ENCODE results near the gene RAPGEFL1. TPM values are rescaled to one million over a fixed set of nuclear protein-coding genes. Genes with fewer than 3 reads are reported as not detected.

RAPGEFL1 gene
- total and polyA plus RNA-seq, 10 of the 15 experiments (the other 5 are each of a cell fraction or from before 2014, with no cell fraction given) = 0.13 to 3.2 (median 1.5) TPM

DNA sequence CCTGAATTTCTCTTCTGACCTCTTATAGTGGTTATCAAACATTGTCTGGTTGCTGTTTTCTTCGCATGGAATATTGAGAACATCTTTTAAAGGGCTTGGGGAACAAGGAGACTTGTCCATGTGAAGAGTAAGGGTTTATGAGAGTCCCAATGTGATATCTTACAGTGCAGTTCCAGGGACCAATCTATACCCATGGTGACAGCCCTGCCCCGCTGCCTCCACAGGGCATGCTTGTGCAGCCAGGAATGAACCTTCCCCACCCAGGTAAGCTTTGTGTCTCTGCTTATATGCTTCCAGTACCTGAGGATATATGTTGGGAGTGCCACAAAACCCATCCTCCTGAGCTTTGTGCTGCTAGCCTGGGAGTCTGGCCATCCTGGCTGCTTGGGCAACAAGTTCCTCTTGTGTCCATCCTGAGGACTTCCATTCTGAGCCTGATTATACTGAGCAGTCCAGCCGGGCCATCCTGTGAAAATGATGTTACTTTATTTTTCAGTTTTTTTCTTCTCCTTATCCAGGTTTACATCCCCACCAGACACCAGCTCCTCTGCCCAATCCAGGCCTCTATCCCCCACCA lies 9.5 kb upstream of the RAPGEFL1 start (continued):
- TF ChIP-seq, protein P1, sequence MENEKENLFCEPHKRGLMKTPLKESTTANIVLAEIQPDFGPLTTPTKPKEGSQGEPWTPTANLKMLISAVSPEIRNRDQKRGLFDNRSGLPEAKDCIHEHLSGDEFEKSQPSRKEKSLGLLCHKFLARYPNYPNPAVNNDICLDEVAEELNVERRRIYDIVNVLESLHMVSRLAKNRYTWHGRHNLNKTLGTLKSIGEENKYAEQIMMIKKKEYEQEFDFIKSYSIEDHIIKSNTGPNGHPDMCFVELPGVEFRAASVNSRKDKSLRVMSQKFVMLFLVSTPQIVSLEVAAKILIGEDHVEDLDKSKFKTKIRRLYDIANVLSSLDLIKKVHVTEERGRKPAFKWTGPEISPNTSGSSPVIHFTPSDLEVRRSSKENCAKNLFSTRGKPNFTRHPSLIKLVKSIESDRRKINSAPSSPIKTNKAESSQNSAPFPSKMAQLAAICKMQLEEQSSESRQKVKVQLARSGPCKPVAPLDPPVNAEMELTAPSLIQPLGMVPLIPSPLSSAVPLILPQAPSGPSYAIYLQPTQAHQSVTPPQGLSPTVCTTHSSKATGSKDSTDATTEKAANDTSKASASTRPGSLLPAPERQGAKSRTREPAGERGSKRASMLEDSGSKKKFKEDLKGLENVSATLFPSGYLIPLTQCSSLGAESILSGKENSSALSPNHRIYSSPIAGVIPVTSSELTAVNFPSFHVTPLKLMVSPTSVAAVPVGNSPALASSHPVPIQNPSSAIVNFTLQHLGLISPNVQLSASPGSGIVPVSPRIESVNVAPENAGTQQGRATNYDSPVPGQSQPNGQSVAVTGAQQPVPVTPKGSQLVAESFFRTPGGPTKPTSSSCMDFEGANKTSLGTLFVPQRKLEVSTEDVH (IDR thresholded peaks at IDR 0.05; ENCODE audit: low read depth, partially characterized antibody) = no peak
- TF ChIP-seq SMC3 (IDR thresholded peaks at IDR 0.05; ENCODE audit: borderline replicate concordance, low read length) (no peak), NFYA (IDR thresholded peaks at IDR 0.05; ENCODE audit: borderline replicate concordance, low read depth, low read length) (no peak), CHD2 (IDR thresholded peaks at IDR 0.05; ENCODE audit: borderline replicate concordance, low read depth, low read length) (no peak)
- TF ChIP-seq, protein P2, sequence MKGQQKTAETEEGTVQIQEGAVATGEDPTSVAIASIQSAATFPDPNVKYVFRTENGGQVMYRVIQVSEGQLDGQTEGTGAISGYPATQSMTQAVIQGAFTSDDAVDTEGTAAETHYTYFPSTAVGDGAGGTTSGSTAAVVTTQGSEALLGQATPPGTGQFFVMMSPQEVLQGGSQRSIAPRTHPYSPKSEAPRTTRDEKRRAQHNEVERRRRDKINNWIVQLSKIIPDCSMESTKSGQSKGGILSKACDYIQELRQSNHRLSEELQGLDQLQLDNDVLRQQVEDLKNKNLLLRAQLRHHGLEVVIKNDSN (IDR thresholded peaks at IDR 0.05; ENCODE audit: borderline replicate concordance, extremely low read length, insufficient read depth, low read depth, low read length) = no peak

DNA sequence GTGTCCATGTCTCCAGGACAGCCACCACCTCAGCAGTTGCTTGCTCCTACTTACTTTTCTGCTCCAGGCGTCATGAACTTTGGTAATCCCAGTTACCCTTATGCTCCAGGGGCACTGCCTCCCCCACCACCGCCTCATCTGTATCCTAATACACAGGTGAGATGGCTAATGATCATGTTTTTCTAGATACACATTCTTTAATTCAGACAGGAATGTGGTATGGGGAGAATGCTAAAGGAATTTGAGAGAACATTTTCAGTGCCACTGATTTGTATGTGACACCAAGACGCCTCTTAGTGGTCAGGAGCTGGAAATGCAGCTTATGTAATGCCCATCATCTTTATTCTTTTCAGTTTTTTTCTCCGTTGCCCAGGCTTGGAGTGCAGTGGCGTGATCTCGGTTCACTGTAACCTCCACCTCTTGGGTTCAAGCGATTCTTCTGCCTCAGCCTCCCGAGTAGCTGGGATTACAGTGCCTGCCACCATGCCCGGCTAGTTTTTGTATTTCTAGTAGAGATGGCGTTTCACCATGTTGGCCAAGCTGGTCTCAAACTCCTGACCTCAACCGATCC lies 8.9 kb upstream of the RAPGEFL1 start:
- no TSS peak for BruUV-seq (replicated peaks)
- CTCF ChIA-PET = interaction anchor here (0.6 to 8.1 kb wide), 48 partner anchors 10 to 1154 kb away, joined by 3 to 367 read pairs (median 4); partner anchors contain the start of genes CASC3, CDC6, CSF3 and MED24
- Histone ChIP-seq H4K20me1 (ENCODE audit: control insufficient read depth, insufficient read depth) (no peaks in the 10 kb centered on the region), H3K79me2 (ENCODE audit: control insufficient read depth, insufficient read depth, low read length) (no peaks in the 10 kb centered on the region; the same call in none of the 2 replicates), H3K27me3 (replicated peaks in 1 of 2; ENCODE audit: control insufficient read depth in 2 of 2, insufficient read depth in 2 of 2, low read length in 1 of 2) (no peaks in the 10 kb centered on the region), H3K4me1 (ENCODE audit: control insufficient read depth, insufficient read depth, low read length) (no peaks in the 10 kb centered on the region), H3K36me3 (ENCODE audit: control insufficient read depth in 2 of 2, insufficient read depth in 2 of 2, low read length in 1 of 2) (peaks cover 28 to 32% of the 10 kb centered on the region in 2 experiments), H3K9ac (ENCODE audit: control insufficient read depth, insufficient read depth, low read length) (no peak overlapping the region), H2AFZ (ENCODE audit: control insufficient read depth, low read depth, low read length) (no peak overlapping the region), H3K9me3 (replicated peaks; ENCODE audit: control insufficient read depth, insufficient read depth, low read length) (no peaks in the 10 kb centered on the region), H3K4me3 (no peak overlapping the region), H3K27ac (ENCODE audit: control insufficient read depth, insufficient read depth) (no peak overlapping the region), H3K4me2 (ENCODE audit: control insufficient read depth, insufficient read depth) (no peak overlapping the region)
- intact Hi-C loops (cut with micrococcal nuclease; ENCODE audit: unreplicated experiment) (loop anchor here (1.0 to 10.0 kb wide), 3 partner anchors 55 to 156 kb away; partner anchors contain the start of gene THRA), in situ Hi-C loops (cut with MboI) (loop anchor here (5.0 kb wide), 1 partner anchor 56 kb away; no protein-coding TSS in a partner anchor)
- DNase-seq (ENCODE audit: low read depth, low spot score) = peak; percentile 15
- WGBS (ENCODE audit: insufficient coverage, insufficient replicate concordance, low lambda C conversion rate, missing lambda C conversion rate) = 40% methylated on average over 11 of the region's 11 CpGs
- POLR2A ChIA-PET = interaction anchor here (0.6 to 4.6 kb wide), 9 partner anchors 16 to 159 kb away, joined by 3 to 52 read pairs (median 4); partner anchors contain the start of gene MSL1
- SMC1A ChIA-PET (ENCODE audit: uncharacterized antibody, unreplicated experiment) = interaction anchor here (0.6 to 4.7 kb wide), 27 partner anchors 8 to 161 kb away, joined by 3 to 177 read pairs (median 4); partner anchors contain the start of genes CASC3, MED24, MSL1 and NR1D1
- RAD21 ChIA-PET (ENCODE audit: unreplicated experiment) = interaction anchor here (0.7 to 8.8 kb wide), 26 partner anchors 11 to 161 kb away, joined by 3 to 246 read pairs (median 4); partner anchors contain the start of genes CSF3 and NR1D1
- peak; percentile 97 for FAIRE-seq
- ATAC-seq = peak; percentile 83
- TF ChIP-seq FOXK2 (IDR thresholded peaks at IDR 0.05) = no peak
- no peak for TF ChIP-seq TBL1XR1 (IDR thresholded peaks at IDR 0.05; ENCODE audit: low read depth, low read length)
- TF ChIP-seq SUPT20H (IDR thresholded peaks at IDR 0.05; ENCODE audit: borderline replicate concordance, control insufficient read depth, low read depth, low read length) = no peak
- TF ChIP-seq BHLHE40 (IDR thresholded peaks at IDR 0.05; ENCODE audit: borderline replicate concordance in 1 of 2, low read depth in 2 of 2, low read length in 1 of 2) = no peak
- TF ChIP-seq STAT1 (conservative IDR thresholded peaks at IDR 0.05) = no peak
- TF ChIP-seq NR2C2 (IDR thresholded peaks at IDR 0.05; ENCODE audit: borderline replicate concordance, control insufficient read depth, insufficient read length, low read depth) = no peak
- TF ChIP-seq RB1 (IDR thresholded peaks at IDR 0.05; ENCODE audit: borderline replicate concordance) = peak; percentile 57; the same call in 1 of the 2 replicates
- no peak for TF ChIP-seq PAX8 (IDR thresholded peaks at IDR 0.05)
- peak; percentile 35; the same call in 1 of the 2 replicates for TF ChIP-seq ZNF384 (IDR thresholded peaks at IDR 0.05; ENCODE audit: borderline replicate concordance, low read depth, low read length)
- no peak for TF ChIP-seq HDAC6 (IDR thresholded peaks at IDR 0.05; ENCODE audit: unreplicated experiment)
- TF ChIP-seq CBX3 (IDR thresholded peaks at IDR 0.05; ENCODE audit: borderline replicate concordance, low read depth) = no peak
- 0 out of 2 replicates have a peak, but pooled peaks have one; percentile 36 for TF ChIP-seq FOXM1 (IDR thresholded peaks at IDR 0.05; ENCODE audit: low read depth, low read length)
- no peak for TF ChIP-seq TARDBP (IDR thresholded peaks at IDR 0.05; ENCODE audit: borderline replicate concordance)
